HEK293 (cell line): ENCODE results near the gene SNTN.
A peak's percentile ranks its signal among the peaks of the same experiment; 100 is the strongest.

Source experiments
- CTCF ChIA-PET: fragments of 350-600 bp; formaldehyde crosslinking; extraction: SDS; loops from one replicate; lab custom pipeline; 2021; ENCODE audit warnings: antibody characterized with exemption; lab: Yijun Ruan, JAX
- POLR2A ChIA-PET: fragments of 300-600 bp; formaldehyde crosslinking; extraction: SDS; loops from one replicate; lab custom pipeline; 2020; ENCODE audit warnings: antibody characterized with exemption, inconsistent platforms; lab: Yijun Ruan, JAX
- H3K27ac ChIP-seq: fragments of 200-500 bp; sonication (Bioruptor generic); 2 replicates; pipeline ENCODE4 v1.5.1; 2014; ENCODE audit warnings: low read depth, low read length, control low read depth, inconsistent platforms; ENCODE audit errors: extremely low read depth
- H3K36me3 ChIP-seq, 2 experiments: fragments of 200-500 bp in 1 of 2; sonication (Bioruptor generic) in 1 of 2; 1 replicate in 1 of 2; 2 replicates in 1 of 2; pipeline ENCODE4 v1.5.1; 2014 to 2017; ENCODE audit warnings: inconsistent platforms in 2 of 2, low read length in 2 of 2; ENCODE audit not compliant: control insufficient read depth in 2 of 2, insufficient read depth in 1 of 2
- H3K4me1 ChIP-seq: fragments of 200-500 bp; sonication (Bioruptor generic); 2 replicates; pipeline ENCODE4 v1.5.1; 2014; ENCODE audit warnings: mild to moderate bottlenecking, low read length, inconsistent platforms; ENCODE audit not compliant: control insufficient read depth, insufficient read depth
- H3K4me3 ChIP-seq: 2 replicates; pipeline ENCODE4 v1.5.1; 2011; ENCODE audit warnings: low read depth, mild to moderate bottlenecking, control low read depth, low read length, moderate library complexity
- H3K9me3 ChIP-seq: fragments of 200-500 bp; sonication (Bioruptor generic); 2 replicates; pipeline ENCODE4 v1.5.1; 2014; ENCODE audit warnings: low read depth, low read length, inconsistent platforms; ENCODE audit not compliant: control insufficient read depth, insufficient read depth
- IKZF3 ChIP-seq: fragments of 450-650 bp; IDR thresholded peaks from 2 replicates; pipeline ENCODE4 v1.5.0; 2018; ENCODE audit warnings: missing biosample characterization, mild to moderate bottlenecking, missing genetic modification characterization, moderate library complexity
- KLF1 ChIP-seq: fragments of 450-650 bp; formaldehyde crosslinking; IDR thresholded peaks from 2 replicates; pipeline ENCODE4 v1.5.1; 2016; ENCODE audit warnings: missing biosample characterization, missing genetic modification characterization
- MYNN ChIP-seq: fragments of 450-650 bp; formaldehyde crosslinking; IDR thresholded peaks from 2 replicates; pipeline ENCODE4 v1.5.1; 2016; ENCODE audit warnings: missing biosample characterization, missing genetic modification characterization, borderline replicate concordance
- YY2 ChIP-seq: fragments of 450-650 bp; formaldehyde crosslinking; IDR thresholded peaks from 2 replicates; pipeline ENCODE4 v1.5.1; 2016; ENCODE audit warnings: missing biosample characterization, missing genetic modification characterization
- ZBTB7A ChIP-seq: fragments of 450-650 bp; formaldehyde crosslinking; IDR thresholded peaks from 2 replicates; pipeline ENCODE4 v1.5.1; 2016; ENCODE audit warnings: low read depth, missing biosample characterization, missing genetic modification characterization
- ZNF114 ChIP-seq: fragments of 450-650 bp; formaldehyde crosslinking; IDR thresholded peaks from 2 replicates; pipeline ENCODE4 v1.5.0; 2017; ENCODE audit warnings: missing biosample characterization, missing genetic modification characterization
- ZNF16 ChIP-seq: fragments of 450-650 bp; formaldehyde crosslinking; IDR thresholded peaks from 2 replicates; pipeline ENCODE4 v1.5.1; 2016; ENCODE audit warnings: low read depth, missing biosample characterization, missing genetic modification characterization
- ZNF169 ChIP-seq: fragments of 450-650 bp; formaldehyde crosslinking; IDR thresholded peaks from 2 replicates; pipeline ENCODE4 v1.5.1; 2016; ENCODE audit warnings: missing biosample characterization, missing genetic modification characterization
- ZNF324 ChIP-seq: fragments of 450-650 bp; formaldehyde crosslinking; IDR thresholded peaks from 2 replicates; pipeline ENCODE4 v1.5.1; 2016; ENCODE audit warnings: missing biosample characterization, missing genetic modification characterization
- ZNF433 ChIP-seq: fragments of 450-650 bp; formaldehyde crosslinking; IDR thresholded peaks from 2 replicates; pipeline ENCODE4 v1.5.1; 2016; ENCODE audit warnings: missing biosample characterization, missing genetic modification characterization, low read depth
- ZNF510 ChIP-seq: fragments of 450-650 bp; formaldehyde crosslinking; IDR thresholded peaks from 2 replicates; pipeline ENCODE4 v1.5.1; 2018; ENCODE audit warnings: mild to moderate bottlenecking, missing genetic modification characterization, missing biosample characterization; ENCODE audit not compliant: insufficient replicate concordance
- ZNF677 ChIP-seq: fragments of 450-650 bp; IDR thresholded peaks from 2 replicates; pipeline ENCODE4 v1.5.0; 2018; ENCODE audit warnings: missing biosample characterization, mild to moderate bottlenecking, missing genetic modification characterization, moderate library complexity
- TF ChIP-seq, protein P1 (sequence below): fragments of 450-650 bp; formaldehyde crosslinking; IDR thresholded peaks from 2 replicates; pipeline ENCODE4 v1.5.1; 2017; ENCODE audit warnings: missing biosample characterization, mild to moderate bottlenecking, missing genetic modification characterization, moderate library complexity
- TF ChIP-seq, protein P2 (sequence below): fragments of 450-650 bp; formaldehyde crosslinking; IDR thresholded peaks from 2 replicates; pipeline ENCODE4 v1.5.1; 2016; ENCODE audit warnings: missing biosample characterization, missing genetic modification characterization
- TF ChIP-seq, protein P3 (sequence below): IDR thresholded peaks from 2 replicates; pipeline ENCODE4 v1.6.1; 2011; ENCODE audit warnings: mild to moderate bottlenecking, low read depth, low read length, borderline replicate concordance
- TF ChIP-seq, protein P4 (sequence below): fragments of 450-650 bp; formaldehyde crosslinking; conservative IDR thresholded peaks from 2 replicates; pipeline ENCODE4 v1.5.1; 2016; ENCODE audit warnings: low read depth, missing biosample characterization, missing genetic modification characterization
- TF ChIP-seq, protein P5 (sequence below): fragments of 450-650 bp; formaldehyde crosslinking; IDR thresholded peaks from 2 replicates; pipeline ENCODE4 v1.5.1; 2016; ENCODE audit warnings: missing biosample characterization, missing genetic modification characterization

Gene SNTN

DNA sequence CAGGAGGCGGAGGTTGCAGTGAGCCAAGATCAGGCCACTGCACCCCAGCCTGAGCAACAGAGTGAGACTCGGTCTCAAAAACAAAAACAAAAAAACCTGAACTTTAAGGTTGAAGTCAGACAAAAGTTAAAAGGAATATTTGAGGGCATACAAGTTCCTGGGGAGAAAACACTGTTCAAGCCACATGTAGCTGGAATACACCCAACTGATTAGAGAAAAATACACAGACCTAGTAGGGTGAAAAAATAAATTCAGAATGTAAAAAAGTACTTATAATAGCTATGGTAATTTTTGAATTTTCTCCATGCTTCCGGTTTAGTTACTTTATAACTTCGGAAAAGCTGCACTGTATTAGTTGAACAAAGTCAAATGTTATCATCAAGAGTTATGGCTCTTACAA, 42.6 kb upstream of the SNTN start:
- Histone ChIP-seq H3K9me3 (no peaks in the 10 kb centered on the region), H3K36me3 (no peaks in the 10 kb centered on the region), H3K4me3 (no peak overlapping the region), H3K4me1 (no peaks in the 10 kb centered on the region), H3K27ac (no peak overlapping the region)
- POLR2A ChIA-PET = no interaction called here
- TF ChIP-seq ZNF677 (tag by site-specific recombination) (no peak), ZNF114 (tag by site-specific recombination) (no peak), ZNF510 (tag by site-specific recombination) (no peak), ZNF169 (tag by site-specific recombination) (no peak), IKZF3 (tag by site-specific recombination) (no peak), ZNF16 (no peak), ZNF324 (tag by site-specific recombination) (no peak), MYNN (tag by site-specific recombination) (no peak), ZNF433 (no peak), YY2 (tag by site-specific recombination) (no peak), ZBTB7A (tag by site-specific recombination) (no peak)
- TF ChIP-seq, protein P1, sequence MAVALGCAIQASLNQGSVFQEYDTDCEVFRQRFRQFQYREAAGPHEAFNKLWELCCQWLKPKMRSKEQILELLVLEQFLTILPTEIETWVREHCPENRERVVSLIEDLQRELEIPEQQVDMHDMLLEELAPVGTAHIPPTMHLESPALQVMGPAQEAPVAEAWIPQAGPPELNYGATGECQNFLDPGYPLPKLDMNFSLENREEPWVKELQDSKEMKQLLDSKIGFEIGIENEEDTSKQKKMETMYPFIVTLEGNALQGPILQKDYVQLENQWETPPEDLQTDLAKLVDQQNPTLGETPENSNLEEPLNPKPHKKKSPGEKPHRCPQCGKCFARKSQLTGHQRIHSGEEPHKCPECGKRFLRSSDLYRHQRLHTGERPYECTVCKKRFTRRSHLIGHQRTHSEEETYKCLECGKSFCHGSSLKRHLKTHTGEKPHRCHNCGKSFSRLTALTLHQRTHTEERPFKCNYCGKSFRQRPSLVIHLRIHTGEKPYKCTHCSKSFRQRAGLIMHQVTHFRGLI (tag by site-specific recombination) = no peak
- TF ChIP-seq, protein P2, sequence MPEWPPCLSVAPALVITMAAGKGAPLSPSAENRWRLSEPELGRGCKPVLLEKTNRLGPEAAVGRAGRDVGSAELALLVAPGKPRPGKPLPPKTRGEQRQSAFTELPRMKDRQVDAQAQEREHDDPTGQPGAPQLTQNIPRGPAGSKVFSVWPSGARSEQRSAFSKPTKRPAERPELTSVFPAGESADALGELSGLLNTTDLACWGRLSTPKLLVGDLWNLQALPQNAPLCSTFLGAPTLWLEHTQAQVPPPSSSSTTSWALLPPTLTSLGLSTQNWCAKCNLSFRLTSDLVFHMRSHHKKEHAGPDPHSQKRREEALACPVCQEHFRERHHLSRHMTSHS (tag by site-specific recombination) = no peak
- TF ChIP-seq, protein P3, sequence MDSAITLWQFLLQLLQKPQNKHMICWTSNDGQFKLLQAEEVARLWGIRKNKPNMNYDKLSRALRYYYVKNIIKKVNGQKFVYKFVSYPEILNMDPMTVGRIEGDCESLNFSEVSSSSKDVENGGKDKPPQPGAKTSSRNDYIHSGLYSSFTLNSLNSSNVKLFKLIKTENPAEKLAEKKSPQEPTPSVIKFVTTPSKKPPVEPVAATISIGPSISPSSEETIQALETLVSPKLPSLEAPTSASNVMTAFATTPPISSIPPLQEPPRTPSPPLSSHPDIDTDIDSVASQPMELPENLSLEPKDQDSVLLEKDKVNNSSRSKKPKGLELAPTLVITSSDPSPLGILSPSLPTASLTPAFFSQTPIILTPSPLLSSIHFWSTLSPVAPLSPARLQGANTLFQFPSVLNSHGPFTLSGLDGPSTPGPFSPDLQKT = no peak
- TF ChIP-seq, protein P4, sequence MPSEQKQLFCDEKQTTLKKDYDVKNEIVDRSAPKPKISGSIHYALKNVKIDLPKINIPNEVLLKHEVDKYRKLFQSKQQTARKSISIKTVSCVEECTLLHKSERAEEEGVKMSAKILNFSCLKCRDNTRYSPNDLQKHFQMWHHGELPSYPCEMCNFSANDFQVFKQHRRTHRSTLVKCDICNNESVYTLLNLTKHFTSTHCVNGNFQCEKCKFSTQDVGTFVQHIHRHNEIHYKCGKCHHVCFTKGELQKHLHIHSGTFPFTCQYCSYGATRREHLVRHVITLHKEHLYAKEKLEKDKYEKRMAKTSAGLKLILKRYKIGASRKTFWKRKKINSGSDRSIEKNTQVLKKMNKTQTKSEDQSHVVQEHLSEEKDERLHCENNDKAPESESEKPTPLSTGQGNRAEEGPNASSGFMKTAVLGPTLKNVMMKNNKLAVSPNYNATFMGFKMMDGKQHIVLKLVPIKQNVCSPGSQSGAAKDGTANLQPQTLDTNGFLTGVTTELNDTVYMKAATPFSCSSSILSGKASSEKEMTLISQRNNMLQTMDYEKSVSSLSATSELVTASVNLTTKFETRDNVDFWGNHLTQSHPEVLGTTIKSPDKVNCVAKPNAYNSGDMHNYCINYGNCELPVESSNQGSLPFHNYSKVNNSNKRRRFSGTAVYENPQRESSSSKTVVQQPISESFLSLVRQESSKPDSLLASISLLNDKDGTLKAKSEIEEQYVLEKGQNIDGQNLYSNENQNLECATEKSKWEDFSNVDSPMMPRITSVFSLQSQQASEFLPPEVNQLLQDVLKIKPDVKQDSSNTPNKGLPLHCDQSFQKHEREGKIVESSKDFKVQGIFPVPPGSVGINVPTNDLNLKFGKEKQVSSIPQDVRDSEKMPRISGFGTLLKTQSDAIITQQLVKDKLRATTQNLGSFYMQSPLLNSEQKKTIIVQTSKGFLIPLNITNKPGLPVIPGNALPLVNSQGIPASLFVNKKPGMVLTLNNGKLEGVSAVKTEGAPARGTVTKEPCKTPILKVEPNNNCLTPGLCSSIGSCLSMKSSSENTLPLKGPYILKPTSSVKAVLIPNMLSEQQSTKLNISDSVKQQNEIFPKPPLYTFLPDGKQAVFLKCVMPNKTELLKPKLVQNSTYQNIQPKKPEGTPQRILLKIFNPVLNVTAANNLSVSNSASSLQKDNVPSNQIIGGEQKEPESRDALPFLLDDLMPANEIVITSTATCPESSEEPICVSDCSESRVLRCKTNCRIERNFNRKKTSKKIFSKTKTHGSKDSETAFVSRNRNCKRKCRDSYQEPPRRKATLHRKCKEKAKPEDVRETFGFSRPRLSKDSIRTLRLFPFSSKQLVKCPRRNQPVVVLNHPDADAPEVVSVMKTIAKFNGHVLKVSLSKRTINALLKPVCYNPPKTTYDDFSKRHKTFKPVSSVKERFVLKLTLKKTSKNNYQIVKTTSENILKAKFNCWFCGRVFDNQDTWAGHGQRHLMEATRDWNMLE (tag by site-specific recombination) = no peak
- CTCF ChIA-PET = no interaction called here

DNA sequence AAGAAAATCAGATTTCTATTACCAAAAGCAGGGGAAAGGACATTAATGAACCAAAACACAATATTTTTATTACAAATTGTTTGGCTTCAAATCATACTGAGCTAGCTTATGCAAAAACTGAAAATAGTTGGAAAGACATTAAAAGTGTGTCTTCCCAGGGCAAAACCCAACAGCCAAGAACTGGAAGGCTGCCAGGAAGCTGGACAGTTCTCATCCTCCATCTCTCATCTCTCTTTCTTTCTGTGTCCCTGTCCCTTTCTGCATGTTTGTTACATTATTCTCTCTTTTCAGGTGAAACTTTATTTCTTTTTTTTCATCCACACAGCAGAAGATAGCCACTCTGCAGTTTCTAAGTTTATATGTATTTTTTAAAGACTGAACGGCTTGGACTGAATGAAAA, 41.1 kb upstream of the SNTN start:
- Histone ChIP-seq H3K4me3 (no peak overlapping the region), H3K36me3 (no peaks in the 10 kb centered on the region), H3K27ac (no peak overlapping the region), H3K9me3 (no peaks in the 10 kb centered on the region)
- ChIA-PET CTCF (interaction anchor here (0.5 kb wide), 1 partner anchor 53 kb away, joined by 3 read pairs; no protein-coding TSS in a partner anchor), POLR2A (no interaction called here)
- TF ChIP-seq, protein P5, sequence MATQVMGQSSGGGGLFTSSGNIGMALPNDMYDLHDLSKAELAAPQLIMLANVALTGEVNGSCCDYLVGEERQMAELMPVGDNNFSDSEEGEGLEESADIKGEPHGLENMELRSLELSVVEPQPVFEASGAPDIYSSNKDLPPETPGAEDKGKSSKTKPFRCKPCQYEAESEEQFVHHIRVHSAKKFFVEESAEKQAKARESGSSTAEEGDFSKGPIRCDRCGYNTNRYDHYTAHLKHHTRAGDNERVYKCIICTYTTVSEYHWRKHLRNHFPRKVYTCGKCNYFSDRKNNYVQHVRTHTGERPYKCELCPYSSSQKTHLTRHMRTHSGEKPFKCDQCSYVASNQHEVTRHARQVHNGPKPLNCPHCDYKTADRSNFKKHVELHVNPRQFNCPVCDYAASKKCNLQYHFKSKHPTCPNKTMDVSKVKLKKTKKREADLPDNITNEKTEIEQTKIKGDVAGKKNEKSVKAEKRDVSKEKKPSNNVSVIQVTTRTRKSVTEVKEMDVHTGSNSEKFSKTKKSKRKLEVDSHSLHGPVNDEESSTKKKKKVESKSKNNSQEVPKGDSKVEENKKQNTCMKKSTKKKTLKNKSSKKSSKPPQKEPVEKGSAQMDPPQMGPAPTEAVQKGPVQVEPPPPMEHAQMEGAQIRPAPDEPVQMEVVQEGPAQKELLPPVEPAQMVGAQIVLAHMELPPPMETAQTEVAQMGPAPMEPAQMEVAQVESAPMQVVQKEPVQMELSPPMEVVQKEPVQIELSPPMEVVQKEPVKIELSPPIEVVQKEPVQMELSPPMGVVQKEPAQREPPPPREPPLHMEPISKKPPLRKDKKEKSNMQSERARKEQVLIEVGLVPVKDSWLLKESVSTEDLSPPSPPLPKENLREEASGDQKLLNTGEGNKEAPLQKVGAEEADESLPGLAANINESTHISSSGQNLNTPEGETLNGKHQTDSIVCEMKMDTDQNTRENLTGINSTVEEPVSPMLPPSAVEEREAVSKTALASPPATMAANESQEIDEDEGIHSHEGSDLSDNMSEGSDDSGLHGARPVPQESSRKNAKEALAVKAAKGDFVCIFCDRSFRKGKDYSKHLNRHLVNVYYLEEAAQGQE (tag by site-specific recombination) = peak; percentile 36; the same call in 1 of the 2 replicates
- TF ChIP-seq KLF1 (tag by site-specific recombination) = no peak
- TF ChIP-seq, all 188 proteins: peak for 1
- H3K4me1 ChIP-seq = no peaks in the 10 kb centered on the region
